ENCODE data around the gene GEMIN2.

- TF ChIP-seq POLR2A (IDR thresholded peaks at IDR 0.05; ENCODE audit: low read depth, low read length) (no peak; the same call in none of the 2 replicates), POLR2AphosphoS5 (IDR thresholded peaks at IDR 0.05; ENCODE audit: low read depth, low read length) (no peak; the same call in 1 of the 2 replicates), TAF1 (IDR thresholded peaks at IDR 0.05; ENCODE audit: borderline replicate concordance, low read depth, low read length) (no peak)
These were observed 71.3 kb downstream of the GEMIN2 start for GRCh38 chr14:39185256-39186049.
